Gastroesophageal sphincter (tissue), 4 donors: ENCODE data around the gene MRPL39. TPM values are rescaled to one million over a fixed set of nuclear protein-coding genes. Genes with fewer than 3 reads are reported as not detected.

ENCODE experiments used
- ATAC-seq: fragments of 150-250 bp; one replicate; pipeline ENCODE4 v1.9.1; 2016; ENCODE audit warnings: mild to moderate bottlenecking, moderate library complexity
- H3K27ac ChIP-seq, 4 donors: fragments of 200-600 bp; sonication (generic) in 3 of 4; 1 replicate in 3 of 4; 2 replicates in 1 of 4; pipeline ENCODE4 v1.5.1; 2016 to 2019
- H3K27me3 ChIP-seq: fragments of 200-600 bp; sonication (generic); one replicate; pipeline ENCODE4 v1.5.1; 2019
- H3K36me3 ChIP-seq, 2 donors: fragments of 200-600 bp; sonication (generic); one replicate each; pipeline ENCODE4 v1.5.1; 2019; ENCODE audit warnings: control low read depth in 1 of 2
- H3K4me1 ChIP-seq, 3 donors: fragments of 200-600 bp; sonication (generic); 1 replicate in 2 of 3; 2 replicates in 1 of 3; pipeline ENCODE4 v1.5.1; 2016 to 2019; ENCODE audit warnings: control low read depth in 2 of 3
- H3K4me3 ChIP-seq, 2 donors: fragments of 200-600 bp; sonication (generic); one replicate each; pipeline ENCODE4 v1.5.1; 2019; ENCODE audit warnings: mild to moderate bottlenecking in 1 of 2, moderate library complexity in 1 of 2
- H3K9me3 ChIP-seq, 3 donors: fragments of 200-600 bp; sonication (generic); one replicate each; pipeline ENCODE4 v1.5.1; 2017 to 2019; ENCODE audit warnings: control low read depth in 2 of 3
- CTCF ChIP-seq, 4 experiments: fragments of 200-600 bp in 2 of 4; fragments of 450-650 bp in 2 of 4; sonication (generic) in 1 of 4; IDR thresholded peaks; one replicate each; pipeline ENCODE4 v1.5.1; 2017 to 2019; ENCODE audit warnings: antibody characterized with exemption in 4 of 4, mild to moderate bottlenecking in 2 of 4, moderate library complexity in 2 of 4
- EP300 ChIP-seq: sonication (generic); formaldehyde crosslinking; IDR thresholded peaks from one replicate; pipeline ENCODE4 v1.6.1; 2017; ENCODE audit warnings: antibody characterized with exemption, mild to moderate bottlenecking
- POLR2A ChIP-seq, 2 donors: fragments of 450-650 bp; IDR thresholded peaks; one replicate each; pipeline ENCODE4 v1.6.1; 2017; ENCODE audit warnings: antibody characterized with exemption in 2 of 2, mild to moderate bottlenecking in 2 of 2, moderate library complexity in 1 of 2
- POLR2AphosphoS5 ChIP-seq: sonication (generic); formaldehyde crosslinking; IDR thresholded peaks from one replicate; pipeline ENCODE4 v1.6.1; 2017; ENCODE audit warnings: antibody characterized with exemption
- WGBS, 2 donors: methylation state at CpG; one replicate each; pipeline ENCODE4 v1.1.5; 2018; ENCODE audit warnings: low coverage in 1 of 2; 5-methylcytosine and 5-hydroxymethylcytosine counted together
- total RNA-seq, 4 donors: library from RNA; depleted of rRNA; stranded (reverse); fragments of >200 nt; gene quantifications; one replicate each; pipeline ENCODE4 v1.1.0, GENCODE V29; 2016

The MRPL39 gene
- total RNA-seq, 4 donors from 2014 or later, result 17.0 to 37.4 (median 25.4) TPM

DNA sequence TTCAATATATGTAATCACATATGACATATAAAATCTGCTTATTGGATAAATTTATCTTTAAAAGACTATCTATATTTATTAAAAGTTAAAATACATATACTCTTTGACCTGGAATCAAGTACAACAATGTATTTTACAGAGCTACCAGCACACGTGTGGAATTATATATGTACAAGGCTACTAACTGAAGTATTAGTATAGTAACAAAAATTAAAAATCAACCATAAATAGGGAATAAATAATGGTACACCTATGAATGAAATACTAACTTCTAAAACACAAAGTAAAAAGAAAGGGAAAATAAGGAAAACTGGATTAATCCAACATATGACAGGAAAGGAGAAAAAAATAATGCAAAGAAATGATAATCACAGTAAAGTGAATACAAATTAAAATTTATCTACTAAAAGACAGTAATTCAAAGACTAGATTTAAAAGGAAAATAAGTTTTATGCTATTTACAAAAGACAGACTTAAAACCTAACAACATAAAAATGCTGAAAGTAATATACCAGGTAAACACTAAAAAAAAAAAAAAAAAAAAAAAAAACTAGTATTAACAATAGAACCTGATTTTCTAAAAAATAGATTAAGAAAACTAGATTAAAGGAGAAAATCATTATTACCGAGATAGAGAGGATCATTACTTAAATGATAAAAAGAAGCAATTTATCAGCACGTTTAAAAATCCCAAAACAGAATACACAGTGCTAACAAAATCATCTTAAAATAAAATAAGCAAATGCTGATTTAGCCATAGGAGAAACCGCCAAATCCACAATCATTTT, 27.9 kb downstream of the MRPL39 start:
- Histone ChIP-seq H3K4me3 (no peak overlapping the region), H3K36me3 (peaks cover 0 to 48% of the 10 kb centered on the region in 2 donors), H3K4me1 (no peaks in the 10 kb centered on the region), H3K9me3 (no peaks in the 10 kb centered on the region), H3K27ac (no peak overlapping the region), H3K27me3 (no peaks in the 10 kb centered on the region)
- TF ChIP-seq CTCF (IDR thresholded peaks at IDR 0.05) (no peak), EP300 (no peak), POLR2A (IDR thresholded peaks at IDR 0.05) (no peak), POLR2AphosphoS5 (no peak)
- no peak for ATAC-seq
- 58 to 63% methylated on average over 3 of the region's 4 CpGs for WGBS, 2 donors

- Histone ChIP-seq H3K4me3 (no peak overlapping the region), H3K27me3 (no peaks in the 10 kb centered on the region), H3K27ac (no peak overlapping the region), H3K9me3 (no peaks in the 10 kb centered on the region), H3K36me3 (peaks cover 0 to 43% of the 10 kb centered on the region in 2 donors), H3K4me1 (peaks cover 0 to 3% (median 0%) of the 10 kb centered on the region in 3 donors)
- no peak for ATAC-seq
- no peak for TF ChIP-seq CTCF (IDR thresholded peaks at IDR 0.05)
- no peak for TF ChIP-seq EP300
- TF ChIP-seq POLR2AphosphoS5, result no peak
- TF ChIP-seq POLR2A (IDR thresholded peaks at IDR 0.05), result no peak
- 93 to 95% methylated on average over 6 to 7 of the region's 7 CpGs for WGBS, 2 donors
These were observed 29.0 kb downstream of the MRPL39 start for GRCh38 chr21:25578056-25578961.

DNA sequence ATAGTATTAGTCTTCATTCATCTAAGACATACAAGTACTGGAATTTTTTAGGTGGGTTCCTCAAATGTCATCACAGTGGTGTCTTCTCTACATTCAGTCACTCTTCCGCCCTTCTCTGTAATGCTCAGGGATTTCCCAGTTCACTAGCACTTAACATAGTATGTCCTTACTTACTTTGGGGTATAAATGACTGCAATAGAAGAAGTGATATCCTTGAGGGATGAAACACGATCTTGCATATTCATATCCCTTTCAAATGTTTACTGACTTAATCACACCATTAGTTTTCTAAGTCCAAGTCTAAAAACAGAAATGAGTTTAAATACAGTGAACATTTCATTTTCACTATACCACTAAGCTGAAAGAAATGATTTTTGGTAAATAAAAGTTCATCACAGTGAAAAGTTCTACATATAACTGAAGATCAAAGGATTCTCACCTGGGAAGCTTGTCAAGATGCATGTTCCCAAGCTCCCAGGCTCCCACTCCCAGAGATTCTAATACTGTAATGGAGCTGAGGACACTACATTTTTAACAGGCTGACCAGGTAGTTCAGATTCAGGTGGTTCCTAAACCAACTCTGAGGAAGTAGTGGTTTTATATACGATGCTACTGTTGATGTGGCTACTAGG, 29.7 kb downstream of the MRPL39 start:
- 97 to 100% methylated on average over 3 of the region's 3 CpGs for WGBS, 2 donors
- Histone ChIP-seq H3K36me3 (peaks cover 0 to 37% of the 10 kb centered on the region in 2 donors), H3K27me3 (no peaks in the 10 kb centered on the region), H3K4me1 (peaks cover 0 to 3% (median 0%) of the 10 kb centered on the region in 3 donors), H3K9me3 (no peaks in the 10 kb centered on the region), H3K27ac (no peak overlapping the region), H3K4me3 (no peak overlapping the region)
- TF ChIP-seq CTCF (IDR thresholded peaks at IDR 0.05) (no peak), POLR2A (IDR thresholded peaks at IDR 0.05) (no peak), EP300 (no peak), POLR2AphosphoS5 (no peak)
- no peak for ATAC-seq

DNA sequence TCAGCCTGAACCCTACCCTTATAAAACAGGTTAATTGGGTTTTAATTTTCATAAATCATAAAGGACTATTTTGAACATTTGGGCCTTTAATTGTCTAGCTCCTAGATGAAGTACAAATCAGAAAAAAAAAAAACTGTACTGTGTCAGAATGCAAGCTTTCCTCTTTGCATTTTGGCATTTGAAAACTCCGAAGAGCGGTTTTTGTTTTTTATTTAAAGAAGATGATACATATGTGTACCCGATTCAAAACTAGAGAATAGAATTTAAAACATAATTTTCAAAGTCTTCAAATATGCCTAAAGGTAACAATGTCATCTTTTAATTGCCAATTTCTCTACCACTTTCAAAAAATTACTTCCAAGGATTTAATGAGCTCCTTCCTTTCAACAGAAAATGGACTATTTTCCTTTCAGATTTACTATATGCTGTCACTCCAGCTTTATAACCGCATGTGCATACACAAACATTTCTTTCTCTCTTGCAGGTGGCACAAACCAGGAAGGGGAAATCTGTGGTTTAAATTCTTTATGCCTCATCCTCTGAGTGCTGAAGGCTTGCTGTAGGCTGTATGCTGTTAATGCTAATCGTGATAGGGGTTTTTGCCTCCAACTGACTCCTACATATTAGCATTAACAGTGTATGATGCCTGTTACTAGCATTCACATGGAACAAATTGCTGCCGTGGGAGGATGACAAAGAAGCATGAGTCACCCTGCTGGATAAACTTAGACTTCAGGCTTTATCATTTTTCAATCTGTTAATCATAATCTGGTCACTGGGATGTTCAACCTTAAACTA, 33.7 kb downstream of the MRPL39 start:
- no peak overlapping the region for H3K27ac ChIP-seq
- ATAC-seq, result no peak

More for the DNA sequence above, 33.7 kb downstream of the MRPL39 start:
- 48 to 51% methylated on average over 6 of the region's 6 CpGs for WGBS, 2 donors
- Histone ChIP-seq H3K4me3 (no peak overlapping the region), H3K27me3 (no peaks in the 10 kb centered on the region), H3K9me3 (no peaks in the 10 kb centered on the region), H3K36me3 (peaks cover 0 to 30% of the 10 kb centered on the region in 2 donors), H3K4me1 (peaks cover 0 to 3% (median 0%) of the 10 kb centered on the region in 3 donors)
- no peak for TF ChIP-seq POLR2A (IDR thresholded peaks at IDR 0.05)
- TF ChIP-seq CTCF (IDR thresholded peaks at IDR 0.05), result no peak
- no peak for TF ChIP-seq EP300
- TF ChIP-seq POLR2AphosphoS5, result no peak
